ENCODE measurements around the gene CCS.

The CCS gene

GRCh38 chr11:66548041-66548440, 44.9 kb upstream of the CCS start:
- TF ChIP-seq CTCF (IDR thresholded peaks at IDR 0.05) = no peak

- TF ChIP-seq CTCF (IDR thresholded peaks at IDR 0.05) = no peak
Observed at GRCh38 chr11:66548774-66549630, 44.0 kb upstream of the CCS start.

DNA sequence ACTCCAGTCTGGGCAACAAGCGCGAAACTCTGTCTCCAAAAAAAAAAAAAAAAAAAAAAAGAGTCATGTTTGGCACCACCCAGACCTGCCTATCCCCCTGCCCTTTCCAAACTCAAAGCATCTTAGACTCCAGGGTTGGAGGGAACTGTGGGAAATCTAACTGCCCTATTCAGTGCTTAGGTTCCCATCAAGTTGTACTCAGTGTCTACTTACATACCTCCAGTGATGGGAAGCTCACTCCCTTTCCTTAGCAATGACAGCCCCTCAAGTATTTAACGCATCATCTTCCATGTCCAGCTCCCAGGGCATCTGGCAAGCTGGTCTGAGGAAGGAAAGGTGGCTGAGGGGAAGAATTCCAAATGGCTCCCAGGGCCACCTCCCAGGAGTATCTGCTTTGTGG, 43.3 kb upstream of the CCS start:
- no peak for TF ChIP-seq CTCF (IDR thresholded peaks at IDR 0.05)

- no peak for TF ChIP-seq CTCF (IDR thresholded peaks at IDR 0.05)
Observed at GRCh38 chr11:66550887-66551286, 42.1 kb upstream of the CCS start.

DNA sequence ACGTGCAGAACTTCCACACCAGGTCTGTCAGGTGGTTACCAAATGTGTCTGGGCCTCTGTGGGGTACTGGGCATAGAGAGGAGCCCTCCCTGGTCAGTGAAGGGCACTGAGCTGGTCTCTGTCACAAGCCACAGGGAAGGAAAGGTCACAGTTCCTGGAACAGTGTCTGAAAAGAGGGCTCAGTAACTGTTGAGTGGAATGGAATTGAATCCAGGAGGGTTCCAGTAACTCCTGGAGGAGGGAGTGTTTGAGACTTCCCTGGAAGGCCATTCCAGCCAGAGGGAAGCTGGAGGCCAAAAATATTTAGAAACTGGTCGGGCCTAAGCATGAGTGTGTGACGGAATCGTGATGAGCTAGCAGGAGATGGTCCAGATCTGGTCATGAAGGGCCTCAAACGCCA, 38.4 kb upstream of the CCS start:
- no peak for TF ChIP-seq CTCF (IDR thresholded peaks at IDR 0.05)

DNA sequence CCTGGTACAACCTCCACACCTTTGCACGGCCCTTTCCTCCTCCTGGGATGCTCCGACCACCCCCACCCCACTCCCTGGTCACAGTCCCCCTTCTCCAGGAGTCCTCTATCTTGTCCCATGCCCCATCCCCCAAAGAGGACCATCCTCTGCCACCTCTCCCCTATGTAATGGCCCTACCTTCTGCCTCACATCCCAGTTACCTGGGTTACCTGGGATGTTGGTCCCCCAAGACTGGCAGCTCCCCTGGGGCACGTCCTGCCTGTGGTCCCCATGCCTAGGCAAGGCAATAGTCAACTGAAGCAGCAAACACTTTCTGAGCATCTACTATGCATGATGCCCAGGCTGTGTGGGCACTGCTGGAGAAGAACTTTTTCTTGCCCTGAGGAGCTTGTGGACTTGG, 37.6 kb upstream of the CCS start:
- no peak for TF ChIP-seq CTCF (IDR thresholded peaks at IDR 0.05)

DNA sequence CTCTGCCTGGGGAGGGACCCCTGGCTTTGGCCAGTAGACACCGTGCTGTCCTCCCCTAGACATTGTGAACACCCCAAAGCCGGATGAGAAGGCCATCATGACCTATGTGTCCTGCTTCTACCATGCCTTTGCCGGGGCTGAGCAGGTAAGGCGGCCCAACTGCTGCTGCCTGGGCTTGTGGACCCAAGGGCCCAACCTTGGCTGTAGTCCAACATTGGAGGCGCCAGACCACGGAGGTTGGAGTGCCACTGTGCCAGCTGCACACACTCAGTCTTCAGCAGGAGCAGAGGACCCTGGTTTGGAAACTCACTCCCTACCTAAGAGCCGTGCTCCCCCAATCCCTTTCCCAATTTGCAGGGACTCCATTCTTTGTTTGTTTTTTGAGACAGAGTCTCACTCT, 36.9 kb upstream of the CCS start:
- TF ChIP-seq CTCF (IDR thresholded peaks at IDR 0.05) = no peak

All from LNCAP (cell line).